HPDE6-E6E7 (cell line): ENCODE data around the gene R3HCC1L.

Experiments used
- DNase-seq: peaks from one replicate; pipeline ENCODE4 v3.0.0; 2011; ENCODE audit warnings: missing footprints; ENCODE audit errors: extremely low spot score

R3HCC1L gene

DNA sequence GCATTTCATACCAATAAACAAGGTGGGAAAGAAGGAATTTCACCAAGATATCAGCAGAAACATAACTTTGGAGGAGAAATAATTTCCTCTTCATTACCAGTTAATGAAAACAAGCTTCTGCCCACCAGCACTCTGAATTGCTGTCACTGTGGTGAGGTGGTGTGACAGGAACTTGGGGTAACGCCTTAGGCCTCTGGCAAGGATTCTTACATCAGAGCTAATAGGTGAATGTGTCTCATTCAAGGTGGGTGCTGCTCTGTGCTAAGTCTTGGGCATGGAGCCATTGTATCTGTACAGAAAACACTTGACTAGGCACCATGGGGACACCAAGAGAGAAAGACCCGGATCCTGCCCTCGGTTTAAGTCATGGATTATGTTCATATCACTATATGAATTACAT lies 141.9 kb downstream of the R3HCC1L start:
- no peak for DNase-seq

DNA sequence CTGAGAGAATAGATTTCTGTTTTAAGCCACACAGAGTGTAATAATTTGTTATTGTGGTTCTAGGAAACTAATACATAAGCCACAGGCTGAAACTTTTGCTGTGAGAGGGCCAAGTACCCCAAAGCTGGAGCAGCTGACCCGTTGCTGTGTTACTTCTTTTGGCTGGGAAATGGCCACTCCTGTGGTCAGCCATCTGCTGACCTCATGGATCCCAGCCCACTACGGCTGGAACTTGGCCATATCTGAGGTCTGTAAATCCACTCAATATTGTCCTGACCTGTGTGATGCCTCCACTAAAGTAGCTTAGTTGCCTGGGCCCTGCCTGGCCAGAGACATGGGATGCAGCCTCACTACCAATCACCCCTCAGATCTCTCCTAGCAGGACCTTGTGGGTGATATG lies 151.0 kb downstream of the R3HCC1L start:
- no peak for DNase-seq

GRCh38 chr10:98286419-98286818 lies 152.0 kb downstream of the R3HCC1L start:
- DNase-seq = no peak

DNA sequence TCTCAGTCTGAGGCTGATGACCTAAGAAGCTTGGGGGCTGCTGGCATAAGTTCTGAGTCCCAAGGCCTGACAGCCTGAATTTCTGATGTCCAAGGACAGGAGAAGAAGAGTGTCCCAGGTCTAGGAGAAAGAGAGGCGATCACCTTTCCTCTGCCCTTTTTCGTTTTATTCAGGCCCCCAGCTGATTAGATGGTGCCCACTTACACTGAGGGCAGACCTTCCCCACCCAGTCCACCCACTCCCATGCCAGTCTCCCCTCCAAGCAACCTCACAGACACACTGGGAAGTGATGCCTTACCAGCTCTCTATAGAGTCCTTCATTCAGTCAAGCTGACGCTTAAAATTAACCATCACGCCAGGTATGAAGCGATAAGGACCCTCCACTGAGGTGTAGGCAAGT lies 152.9 kb downstream of the R3HCC1L start:
- no peak for DNase-seq

DNA sequence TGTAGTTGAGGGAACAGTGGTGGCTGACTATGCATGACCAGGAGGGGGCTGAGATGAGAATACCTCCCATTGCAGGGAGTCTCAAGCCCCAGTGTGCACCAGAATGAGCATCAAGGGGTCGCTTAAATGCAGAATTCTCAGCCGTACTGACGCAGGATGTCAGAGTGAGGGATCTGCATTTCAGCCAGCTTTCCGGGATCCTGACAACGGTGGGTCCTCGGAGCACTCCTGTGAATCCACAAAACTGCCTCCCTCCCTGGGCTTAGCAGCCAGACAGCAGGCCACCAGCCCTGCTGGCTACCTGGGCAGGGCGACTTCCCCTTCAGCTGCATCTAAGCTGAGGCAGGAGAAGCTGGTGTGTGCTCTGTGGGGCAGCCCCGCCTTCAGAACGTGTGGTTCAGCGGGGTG lies 155.3 kb downstream of the R3HCC1L start:
- no peak for DNase-seq

DNA sequence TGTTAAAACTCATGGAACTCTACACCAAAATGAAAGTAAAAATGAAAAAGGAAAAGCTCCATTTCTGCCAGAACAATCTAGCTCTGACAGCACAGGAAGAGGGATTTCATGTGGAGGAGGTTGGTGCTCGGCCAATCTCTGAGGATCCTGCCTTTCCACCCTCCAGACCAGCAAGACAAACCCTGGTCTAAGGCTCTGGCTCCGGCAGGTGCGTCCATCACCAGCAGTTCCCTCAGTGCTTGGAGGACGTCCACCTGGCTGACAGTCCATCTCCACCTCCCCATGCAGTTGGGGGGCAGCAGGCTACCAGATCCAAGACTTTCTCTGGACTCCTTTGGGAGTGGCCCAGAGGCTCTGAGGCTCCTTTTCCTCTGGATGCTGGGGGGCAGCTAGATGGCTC lies 158.5 kb downstream of the R3HCC1L start:
- no peak for DNase-seq

- DNase-seq = no peak
Measured at GRCh38 chr10:98293550-98294269, 159.3 kb downstream of the R3HCC1L start.

DNA sequence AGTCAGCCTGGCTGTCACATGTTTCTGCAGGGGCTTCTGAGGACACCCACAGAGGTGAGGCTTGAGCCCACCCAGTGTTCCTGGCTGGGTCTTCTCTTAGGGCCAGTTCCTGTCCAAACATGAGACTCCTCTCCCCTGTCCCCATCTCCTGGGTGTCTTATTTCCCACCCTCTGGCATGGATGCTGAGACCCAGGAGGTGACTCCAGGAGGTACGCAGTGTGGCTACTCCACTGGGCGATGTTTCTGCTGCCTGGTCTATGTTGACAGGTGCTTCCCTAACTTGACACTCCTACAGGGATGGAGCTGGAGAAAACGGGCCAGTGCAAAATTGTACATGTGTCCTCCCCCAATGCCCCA lies 159.8 kb downstream of the R3HCC1L start:
- no peak for DNase-seq
